Peyer's patch (tissue), 4 donors: ENCODE results near the gene KRTAP5-7.

ENCODE experiments used
- POLR2A ChIP-seq, 2 donors: fragments of 450-650 bp; IDR thresholded peaks; one replicate each; pipeline ENCODE4 v1.5.1; 2017; ENCODE audit warnings: antibody characterized with exemption in 2 of 2, mild to moderate bottlenecking in 2 of 2, moderate library complexity in 2 of 2
- TF ChIP-seq, protein P1 (sequence below), 6 experiments: fragments of 450-650 bp in 4 of 6; fragments of 200-600 bp in 2 of 6; sonication (generic) in 1 of 6; IDR thresholded peaks; one replicate each; pipeline ENCODE4 v1.5.1; 2017 to 2019; ENCODE audit warnings: antibody characterized with exemption in 6 of 6, mild to moderate bottlenecking in 3 of 6, moderate library complexity in 1 of 6

DNA sequence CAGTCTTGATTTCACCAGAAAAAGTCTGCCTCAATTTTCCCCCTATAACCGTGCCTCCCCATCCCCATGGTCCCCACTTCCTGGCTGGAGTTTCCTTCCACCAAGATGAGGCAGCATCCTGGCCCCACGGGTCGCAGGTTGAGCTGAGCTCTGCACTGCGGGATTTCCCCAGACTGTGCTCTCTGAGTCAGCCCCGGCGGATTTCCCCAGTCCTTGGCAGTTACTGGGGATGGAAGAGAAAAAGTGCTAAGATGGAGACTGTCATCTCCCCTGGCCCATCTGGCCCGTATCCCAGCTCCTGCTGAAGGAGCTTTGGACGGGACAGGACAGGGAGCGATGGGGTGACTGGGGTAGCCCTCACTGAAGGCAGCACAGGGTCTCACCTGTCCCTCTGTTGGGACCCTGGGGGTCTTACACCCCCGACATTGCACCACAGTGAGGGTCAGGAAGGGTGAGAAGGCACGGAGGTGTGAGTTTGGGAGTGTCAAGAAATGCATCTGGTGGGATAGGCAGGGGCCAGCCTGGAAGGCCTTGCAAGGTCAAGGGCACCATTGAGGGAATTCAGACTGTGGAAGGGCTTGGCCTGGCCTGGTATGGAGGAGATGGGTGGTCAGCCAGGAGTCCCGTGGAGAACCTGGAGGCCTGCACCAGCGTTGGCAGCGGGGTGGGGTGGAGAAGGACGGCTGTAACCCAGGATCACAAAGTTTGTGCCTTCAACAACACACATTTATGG lies 37.6 kb upstream of the KRTAP5-7 start:
- TF ChIP-seq, protein P1, sequence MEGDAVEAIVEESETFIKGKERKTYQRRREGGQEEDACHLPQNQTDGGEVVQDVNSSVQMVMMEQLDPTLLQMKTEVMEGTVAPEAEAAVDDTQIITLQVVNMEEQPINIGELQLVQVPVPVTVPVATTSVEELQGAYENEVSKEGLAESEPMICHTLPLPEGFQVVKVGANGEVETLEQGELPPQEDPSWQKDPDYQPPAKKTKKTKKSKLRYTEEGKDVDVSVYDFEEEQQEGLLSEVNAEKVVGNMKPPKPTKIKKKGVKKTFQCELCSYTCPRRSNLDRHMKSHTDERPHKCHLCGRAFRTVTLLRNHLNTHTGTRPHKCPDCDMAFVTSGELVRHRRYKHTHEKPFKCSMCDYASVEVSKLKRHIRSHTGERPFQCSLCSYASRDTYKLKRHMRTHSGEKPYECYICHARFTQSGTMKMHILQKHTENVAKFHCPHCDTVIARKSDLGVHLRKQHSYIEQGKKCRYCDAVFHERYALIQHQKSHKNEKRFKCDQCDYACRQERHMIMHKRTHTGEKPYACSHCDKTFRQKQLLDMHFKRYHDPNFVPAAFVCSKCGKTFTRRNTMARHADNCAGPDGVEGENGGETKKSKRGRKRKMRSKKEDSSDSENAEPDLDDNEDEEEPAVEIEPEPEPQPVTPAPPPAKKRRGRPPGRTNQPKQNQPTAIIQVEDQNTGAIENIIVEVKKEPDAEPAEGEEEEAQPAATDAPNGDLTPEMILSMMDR (IDR thresholded peaks at IDR 0.05), result no peak
- no peak for TF ChIP-seq POLR2A (IDR thresholded peaks at IDR 0.05)
